KMS-11 (cell line): ENCODE measurements around the gene GNB5.

Source experiments
- H2AFZ ChIP-seq: fragments of 200-600 bp; sonication (generic); 2 replicates; pipeline ENCODE4 v1.6.1; 2016; ENCODE audit warnings: antibody characterized with exemption, mixed run types, low read depth
- H3K27ac ChIP-seq: fragments of 200-600 bp; sonication (generic); 2 replicates; pipeline ENCODE4 v1.6.1; 2016; ENCODE audit warnings: mild to moderate bottlenecking, mixed run types
- H3K27me3 ChIP-seq: fragments of 200-600 bp; sonication (generic); 2 replicates; pipeline ENCODE4 v1.6.1; 2017; ENCODE audit warnings: mild to moderate bottlenecking, low read depth, mixed run types, moderate library complexity; ENCODE audit not compliant: insufficient read depth
- H3K36me3 ChIP-seq: fragments of 200-600 bp; sonication (generic); 2 replicates; pipeline ENCODE4 v1.6.1; 2017; ENCODE audit warnings: mild to moderate bottlenecking, mixed run types; ENCODE audit not compliant: insufficient read depth
- H3K4me1 ChIP-seq: fragments of 200-600 bp; sonication (generic); 2 replicates; pipeline ENCODE4 v1.6.1; 2016; ENCODE audit warnings: mild to moderate bottlenecking, low read depth, mixed run types; ENCODE audit not compliant: poor library complexity, severe bottlenecking
- H3K4me2 ChIP-seq: fragments of 200-600 bp; sonication (generic); 2 replicates; pipeline ENCODE4 v1.7.0; 2016; ENCODE audit warnings: mild to moderate bottlenecking, mixed run types
- H3K4me3 ChIP-seq: fragments of 200-600 bp; sonication (generic); IDR thresholded peaks from 2 replicates; pipeline ENCODE4 v1.6.1; 2017; ENCODE audit warnings: low read depth, low read length, mixed read lengths; ENCODE audit not compliant: insufficient read depth
- H3K79me2 ChIP-seq: fragments of 200-600 bp; sonication (generic); 2 replicates; pipeline ENCODE4 v1.6.1; 2016; ENCODE audit warnings: low read depth, mixed run types; ENCODE audit not compliant: insufficient read depth
- H3K9ac ChIP-seq: fragments of 200-600 bp; sonication (generic); 2 replicates; pipeline ENCODE4 v1.6.1; 2016; ENCODE audit warnings: mild to moderate bottlenecking, mixed run types
- H4K20me1 ChIP-seq: fragments of 200-600 bp; sonication (generic); 2 replicates; pipeline ENCODE4 v1.6.1; 2016; ENCODE audit warnings: mild to moderate bottlenecking, mixed run types; ENCODE audit not compliant: insufficient read depth
- CTCF ChIP-seq: fragments of 200-600 bp; sonication (generic); conservative IDR thresholded peaks from 2 replicates; pipeline ENCODE4 v1.6.1; 2017; ENCODE audit warnings: low read depth, mild to moderate bottlenecking, antibody characterized with exemption, low read length, moderate library complexity, mixed read lengths

Gene GNB5

GRCh38 chr15:52186651-52187486 is 4.3 kb downstream of the GNB5 start:
- no peak overlapping the region for H3K4me3 ChIP-seq
- no peak overlapping the region for H3K4me2 ChIP-seq
- no peak for TF ChIP-seq CTCF
- H3K79me2 ChIP-seq, result no peaks in the 10 kb centered on the region
- H3K9ac ChIP-seq, result no peak overlapping the region
- no peaks in the 10 kb centered on the region for H3K27me3 ChIP-seq
- H3K27ac ChIP-seq, result no peak overlapping the region
- no peak overlapping the region for H2AFZ ChIP-seq
- no peaks in the 10 kb centered on the region for H4K20me1 ChIP-seq
- H3K36me3 ChIP-seq, result no peaks in the 10 kb centered on the region
- H3K4me1 ChIP-seq, result peaks cover 7% of the 10 kb centered on the region

- Histone ChIP-seq H2AFZ (no peak overlapping the region), H3K27me3 (no peaks in the 10 kb centered on the region), H3K4me2 (no peak overlapping the region), H3K79me2 (no peaks in the 10 kb centered on the region), H3K4me1 (peaks cover 7% of the 10 kb centered on the region), H3K27ac (no peak overlapping the region), H3K9ac (no peak overlapping the region), H4K20me1 (no peaks in the 10 kb centered on the region), H3K4me3 (no peak overlapping the region), H3K36me3 (no peaks in the 10 kb centered on the region)
- no peak for TF ChIP-seq CTCF
Observed at GRCh38 chr15:52185151-52185561, 6.0 kb downstream of the GNB5 start.

GRCh38 chr15:52184721-52185120 is 6.5 kb downstream of the GNB5 start:
- Histone ChIP-seq H2AFZ (no peak overlapping the region), H3K27ac (no peak overlapping the region), H3K36me3 (no peaks in the 10 kb centered on the region), H3K4me1 (peaks cover 7% of the 10 kb centered on the region), H3K4me3 (no peak overlapping the region), H3K27me3 (no peaks in the 10 kb centered on the region), H3K9ac (no peak overlapping the region), H3K79me2 (no peaks in the 10 kb centered on the region), H3K4me2 (no peak overlapping the region), H4K20me1 (no peaks in the 10 kb centered on the region)
- no peak for TF ChIP-seq CTCF

GRCh38 chr15:52183562-52184173 is 7.5 kb downstream of the GNB5 start:
- Histone ChIP-seq H2AFZ (no peak overlapping the region), H3K36me3 (no peaks in the 10 kb centered on the region), H3K27me3 (no peaks in the 10 kb centered on the region), H3K79me2 (no peaks in the 10 kb centered on the region), H4K20me1 (no peaks in the 10 kb centered on the region), H3K4me1 (peaks cover 8% of the 10 kb centered on the region), H3K4me3 (no peak overlapping the region), H3K9ac (no peak overlapping the region), H3K27ac (no peak overlapping the region), H3K4me2 (no peak overlapping the region)
- peak; percentile 74 for TF ChIP-seq CTCF
